GM18870 (cell line): ENCODE data around the gene GSG1L.
"Not testable (repeated sequence)": the region's sequence is repeated elsewhere in the genome, so short reads cannot be mapped to it uniquely, and the experiment has no call there.

Experiments
- ATAC-seq: cut with Tn5 transposase; IDR thresholded peaks from one replicate; pipeline ENCODE4 v1.9.1; 2021; ENCODE audit warnings: moderate library complexity; ENCODE audit not compliant: unreplicated experiment

Gene GSG1L

DNA sequence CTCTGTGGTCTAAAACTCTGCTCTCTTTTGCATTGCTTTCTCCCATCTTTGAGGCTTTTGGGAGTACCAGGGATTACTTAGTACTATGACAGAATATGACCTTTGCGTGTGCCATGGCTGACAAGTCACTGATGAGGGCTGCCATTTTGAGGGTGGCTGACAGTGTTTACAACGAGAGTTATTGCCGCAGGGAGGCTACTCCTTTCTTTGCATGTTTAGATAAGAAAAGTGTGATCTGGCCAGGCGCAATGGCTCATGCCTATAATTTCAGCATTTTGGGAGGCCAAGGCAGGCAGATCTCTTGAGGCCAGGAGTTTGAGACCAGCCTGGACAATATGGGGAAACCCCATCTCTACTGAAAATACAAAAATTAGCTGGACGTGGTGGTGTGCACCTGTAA, 77.5 kb downstream of the GSG1L start:
- no peak for ATAC-seq

- no peak for ATAC-seq
Measured at GRCh38 chr16:27984121-27984520, 79.4 kb downstream of the GSG1L start.

GRCh38 chr16:27983244-27983643, 80.3 kb downstream of the GSG1L start:
- ATAC-seq: no peak

GRCh38 chr16:27982184-27982583, 81.3 kb downstream of the GSG1L start:
- ATAC-seq: no peak

- ATAC-seq: no peak
Measured at GRCh38 chr16:27980919-27981700, 82.4 kb downstream of the GSG1L start.

- ATAC-seq: no peak
Measured at GRCh38 chr16:27980076-27980775, 83.3 kb downstream of the GSG1L start.

DNA sequence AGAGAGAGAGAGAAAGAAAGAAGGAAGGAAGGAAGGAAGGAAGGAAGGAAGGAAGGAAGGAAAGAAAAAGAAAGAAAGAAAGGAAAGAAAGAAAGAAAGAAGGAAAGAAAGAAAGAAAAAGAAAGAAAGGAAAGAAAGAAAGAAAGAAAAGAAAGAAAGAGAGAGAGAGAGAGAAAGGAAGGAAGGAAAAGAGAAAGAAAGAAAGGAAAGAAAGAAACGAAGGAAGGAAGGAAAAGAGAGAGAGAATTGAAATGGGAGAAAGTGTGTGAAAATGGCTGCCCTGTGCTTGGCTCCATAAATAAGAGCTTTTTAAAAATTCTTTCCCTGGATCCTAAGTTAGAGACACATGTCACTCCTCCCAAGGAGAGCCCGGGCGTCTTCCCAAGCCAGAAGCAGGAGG, 83.8 kb downstream of the GSG1L start:
- not testable (repeated sequence) for ATAC-seq

- ATAC-seq: no peak
Measured at GRCh38 chr16:27978876-27979275, 84.6 kb downstream of the GSG1L start.

GRCh38 chr16:27977966-27978365, 85.5 kb downstream of the GSG1L start:
- no peak for ATAC-seq

DNA sequence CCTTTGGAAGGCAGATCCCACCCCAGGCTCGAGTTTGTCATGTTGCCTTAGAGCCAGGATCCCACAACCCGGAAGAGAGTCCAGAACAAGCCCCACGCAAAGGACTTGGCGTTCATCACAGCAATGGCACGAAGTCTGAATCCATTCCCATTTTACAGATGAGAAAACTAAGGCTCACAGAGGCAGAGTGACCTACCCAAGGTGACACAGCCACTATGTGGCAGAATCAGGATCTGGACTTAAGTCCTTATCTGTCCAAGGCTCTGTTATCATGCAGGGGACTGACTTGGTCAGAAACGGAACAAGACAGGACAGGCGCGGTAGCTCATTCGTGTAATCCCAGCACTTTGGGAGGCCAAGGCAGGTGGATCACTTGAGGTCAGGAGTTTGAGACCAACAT, 86.5 kb downstream of the GSG1L start:
- ATAC-seq: no peak

GRCh38 chr16:27974896-27975540, 88.5 kb downstream of the GSG1L start:
- no peak for ATAC-seq

DNA sequence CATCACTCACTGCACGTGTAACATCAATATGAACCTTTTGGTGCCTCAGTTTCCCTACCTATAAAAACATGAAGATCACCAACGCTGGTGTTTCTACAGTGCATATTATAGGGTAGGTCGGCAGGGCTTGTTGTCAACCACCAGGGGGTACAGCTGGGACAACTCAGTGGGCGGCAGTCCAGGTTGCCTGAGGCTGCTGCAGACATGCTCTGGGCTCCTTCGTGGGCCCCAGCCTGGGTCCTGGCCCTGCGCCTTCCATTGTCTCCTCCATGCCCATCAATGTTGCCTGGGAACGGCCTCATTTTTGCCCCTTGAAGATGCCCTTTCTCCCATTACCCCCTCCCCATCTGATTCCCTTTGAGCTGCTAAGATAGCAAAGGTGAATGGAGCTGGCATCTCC, 89.8 kb downstream of the GSG1L start:
- no peak for ATAC-seq

GRCh38 chr16:27972500-27972899, 91.0 kb downstream of the GSG1L start:
- ATAC-seq: no peak

GRCh38 chr16:27969574-27969973, 93.9 kb downstream of the GSG1L start:
- ATAC-seq: no peak

DNA sequence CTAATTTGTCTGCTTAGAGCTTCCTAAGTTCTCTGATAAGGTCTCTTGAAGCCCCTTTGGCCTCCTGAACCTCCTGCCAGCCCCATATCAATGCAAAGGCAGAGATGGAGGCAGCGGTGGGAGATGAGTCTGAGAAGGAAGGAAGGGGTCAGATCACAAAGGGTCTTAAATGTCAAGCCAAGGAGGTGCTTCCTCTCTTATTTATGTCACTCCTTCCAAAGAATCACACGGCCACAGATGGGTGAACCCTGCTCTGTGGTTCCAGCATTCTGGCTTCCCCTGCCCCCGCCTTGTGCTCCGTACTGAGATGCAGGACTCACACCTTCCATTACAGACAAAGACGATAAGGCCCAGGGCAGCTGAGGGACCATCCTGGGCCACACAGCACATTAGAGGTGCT, 96.3 kb downstream of the GSG1L start:
- ATAC-seq: no peak

DNA sequence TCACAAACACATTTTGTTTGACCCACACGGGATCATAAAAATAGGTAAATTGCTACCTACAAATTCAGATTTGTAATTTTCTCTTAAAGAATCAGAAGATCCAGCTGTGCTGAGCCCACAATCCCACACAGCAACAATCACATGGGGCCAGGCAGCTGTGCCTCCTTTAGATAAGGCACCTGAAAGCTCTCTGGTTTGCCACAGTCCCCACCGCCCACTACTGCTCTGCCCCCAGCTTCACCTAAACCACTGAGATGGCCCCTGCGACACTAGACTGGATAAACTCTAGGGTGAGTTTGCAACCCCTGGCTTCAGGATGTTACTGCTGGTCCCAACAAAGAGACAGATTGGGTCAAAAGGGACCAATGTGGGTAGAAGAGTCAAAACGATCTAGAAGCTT, 96.8 kb downstream of the GSG1L start:
- no peak for ATAC-seq

- ATAC-seq: no peak
Measured at GRCh38 chr16:27965801-27966200, 97.7 kb downstream of the GSG1L start.

DNA sequence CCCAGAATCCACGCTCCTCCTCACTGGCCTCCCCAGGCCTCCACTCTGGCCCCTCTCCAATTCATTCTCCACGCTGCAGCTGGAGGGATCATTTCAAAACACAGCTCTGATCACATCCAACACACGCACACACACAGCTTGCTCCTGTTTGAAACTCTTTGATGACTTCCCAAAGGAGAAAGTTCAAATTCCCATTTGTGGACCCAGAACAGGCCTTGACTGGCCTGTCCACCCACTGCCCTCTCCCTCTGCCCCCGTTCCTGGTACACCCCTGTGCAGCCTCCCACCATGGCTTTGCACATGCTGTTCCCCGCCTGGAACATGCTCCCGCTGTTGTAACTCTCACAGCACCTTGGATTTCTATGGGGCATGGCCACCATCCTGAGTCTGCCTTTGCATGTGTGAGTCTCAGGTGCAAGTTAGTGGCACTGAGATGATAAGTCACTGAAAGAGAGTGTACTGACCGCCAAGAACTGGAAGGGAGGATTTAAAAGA, 100.0 kb downstream of the GSG1L start:
- no peak for ATAC-seq

- ATAC-seq: no peak
Measured at GRCh38 chr16:27962197-27962596, 101.3 kb downstream of the GSG1L start.

- ATAC-seq: no peak
Measured at GRCh38 chr16:27961296-27961620, 102.3 kb downstream of the GSG1L start.

DNA sequence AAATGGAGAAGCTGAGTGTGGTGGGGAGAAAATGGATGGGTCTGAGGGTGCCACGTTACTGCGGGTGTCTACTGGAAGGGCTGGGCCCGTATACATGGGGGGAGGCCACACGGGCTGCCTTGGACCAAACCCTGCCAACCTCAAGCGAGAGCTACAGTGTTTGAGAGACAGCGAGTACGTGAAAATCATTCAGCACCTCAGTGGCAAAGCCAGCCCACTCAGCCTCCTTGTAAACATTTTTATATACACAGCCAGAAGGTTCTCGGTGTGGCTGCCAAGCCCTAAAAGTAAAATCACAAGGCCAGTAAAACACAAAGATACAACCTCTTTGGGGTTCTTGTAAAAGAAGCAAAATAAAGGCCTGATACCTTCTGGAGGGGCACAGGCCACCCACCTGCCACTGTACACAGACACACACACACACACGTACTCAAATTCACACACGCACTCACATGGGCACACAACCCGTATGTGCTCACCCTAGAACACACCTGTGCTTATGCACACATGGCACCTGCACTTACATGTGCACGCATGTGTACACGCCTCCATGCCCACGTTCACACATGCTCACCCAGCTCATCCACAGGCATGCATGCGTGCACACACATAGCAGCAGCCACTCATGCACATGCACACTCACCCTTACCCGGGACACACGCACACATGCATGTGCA, 102.8 kb downstream of the GSG1L start:
- no peak for ATAC-seq
